ENCODE data around the gene GDF2.

DNA sequence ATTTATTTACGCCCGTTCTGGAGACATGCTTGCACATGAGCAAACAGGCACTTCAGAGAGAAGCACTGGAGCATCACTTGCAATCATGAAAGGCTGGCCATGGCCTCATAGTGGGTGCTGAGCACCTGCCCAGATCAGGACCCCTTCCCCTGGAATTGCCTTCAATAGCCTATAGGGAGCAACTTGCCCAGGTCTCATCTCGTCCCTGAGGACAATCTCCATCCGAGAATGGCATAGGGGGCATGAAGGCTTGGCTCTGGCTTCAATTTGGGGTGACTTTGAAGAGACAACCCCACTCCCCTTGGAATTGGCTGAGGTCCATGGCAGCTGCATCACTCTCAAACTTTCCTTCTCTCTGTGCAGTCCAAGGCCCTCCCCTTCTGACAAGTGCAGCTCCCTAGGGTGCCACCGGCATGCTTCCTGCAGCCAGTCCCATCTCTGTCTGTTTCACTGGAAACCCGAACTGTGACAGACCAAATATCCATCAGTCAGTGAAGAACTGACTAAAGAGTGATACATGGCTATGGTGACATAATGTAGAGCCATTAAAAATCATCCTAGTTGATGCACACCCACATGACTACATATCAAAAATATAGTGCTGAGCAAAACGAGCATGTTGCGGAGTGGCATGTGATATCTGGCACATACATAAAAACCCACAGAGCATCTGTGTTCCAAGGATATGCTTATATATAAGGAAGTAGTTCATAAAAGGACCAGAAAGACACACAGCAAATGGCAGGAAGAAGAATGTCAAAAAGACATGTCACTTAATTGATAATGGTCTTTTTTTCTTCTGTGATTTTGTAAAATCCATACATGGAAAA is 12.4 kb downstream of the GDF2 start:
- TF ChIP-seq POLR2A (IDR thresholded peaks at IDR 0.05; ENCODE audit: low read length) (no peak), GATA1 (IDR thresholded peaks at IDR 0.05; ENCODE audit: low read depth, low read length) (no peak)
